Muscle layer of colon (tissue), 2 donors: ENCODE data around the gene BTNL9.
"Not testable (repeated sequence)": the region's sequence is repeated elsewhere in the genome, so short reads cannot be mapped to it uniquely, and the experiment has no call there.

Source experiments
- H3K27ac ChIP-seq: one replicate; pipeline ENCODE4 v1.7.0; 2013; ENCODE audit warnings: low read depth, mild to moderate bottlenecking, low read length, moderate library complexity
- H3K27me3 ChIP-seq, 2 donors: one replicate each; pipeline ENCODE4 v1.7.0; 2013; ENCODE audit warnings: low read length in 2 of 2, mild to moderate bottlenecking in 2 of 2; ENCODE audit not compliant: insufficient read depth in 2 of 2, control insufficient read depth in 1 of 2
- H3K36me3 ChIP-seq: one replicate; pipeline ENCODE4 v1.7.0; 2013; ENCODE audit warnings: mild to moderate bottlenecking, low read length; ENCODE audit not compliant: insufficient read depth
- H3K4me1 ChIP-seq: one replicate; pipeline ENCODE4 v1.7.0; 2013; ENCODE audit warnings: mild to moderate bottlenecking, low read length; ENCODE audit not compliant: insufficient read depth
- H3K4me3 ChIP-seq, 2 donors: one replicate each; pipeline ENCODE4 v1.7.0; 2013; ENCODE audit warnings: low read length in 2 of 2, low read depth in 1 of 2, mild to moderate bottlenecking in 1 of 2, moderate library complexity in 1 of 2
- H3K9ac ChIP-seq: one replicate; pipeline ENCODE4 v1.7.0; 2013; ENCODE audit warnings: low read length
- H3K9me3 ChIP-seq: one replicate; pipeline ENCODE4 v1.7.0; 2013; ENCODE audit warnings: mild to moderate bottlenecking, low read length
- donor health status: abdominal sarcoma.
- donor health status: Adenocarcinoma of cecum.

BTNL9 gene

DNA sequence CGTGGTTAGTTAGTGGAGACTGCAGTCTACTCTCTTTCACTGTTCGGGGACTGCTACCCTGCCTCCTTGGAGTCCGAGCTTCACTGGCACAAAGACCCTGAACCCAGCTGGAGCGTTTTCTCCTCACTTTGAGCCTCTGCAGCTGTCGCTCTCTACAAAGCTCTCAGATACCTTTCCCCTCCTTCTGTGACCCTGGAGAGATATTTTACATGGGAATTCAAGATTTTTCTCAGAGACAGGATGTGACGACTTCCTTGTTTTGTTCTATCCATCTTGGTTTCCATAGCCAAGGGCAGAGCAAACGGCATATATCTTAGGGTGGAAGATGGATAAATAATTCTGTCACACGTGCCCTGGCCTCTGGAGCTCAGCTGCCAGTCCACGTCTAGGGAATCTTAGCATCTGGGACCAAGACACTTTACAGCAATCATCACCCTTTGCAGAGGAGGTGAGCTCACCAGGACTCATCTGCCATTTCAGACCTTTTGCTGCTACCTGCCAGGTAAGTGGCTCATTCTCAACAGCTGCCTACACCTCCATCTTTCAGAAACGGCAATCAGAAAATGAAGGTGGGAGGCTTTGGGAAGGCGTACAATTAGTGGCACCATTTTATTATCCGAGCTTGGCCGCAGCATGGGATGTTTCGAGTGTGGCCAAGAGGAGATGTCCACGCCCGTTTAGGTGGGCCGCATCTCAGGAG is at the start of gene BTNL9:
BTNL9 (plus strand) TSS at position 336 of the 700 bp plus-strand sequence. CDS start 5,224 bp downstream, outside the sequence.
- Histone ChIP-seq H3K4me3 (no peak within 1 kb of the TSS), H3K9ac (no peak within 1 kb of the TSS), H3K36me3 (no peaks in the 10 kb centered on the region), H3K9me3 (no peaks in the 10 kb centered on the region), H3K27me3 (peaks cover 0 to 13% of the 10 kb centered on the region in 2 donors), H3K27ac (no peak within 1 kb of the TSS), H3K4me1 (no peaks in the 10 kb centered on the region)

GRCh38 chr5:180990882-180991242 is 49.2 kb upstream of the BTNL9 start:
- no peak overlapping the region for H3K9ac ChIP-seq
- no peak overlapping the region for H3K27ac ChIP-seq
- peaks cover 0 to 3% of the 10 kb centered on the region in 2 donors for H3K27me3 ChIP-seq
- no peaks in the 10 kb centered on the region for H3K9me3 ChIP-seq
- no peak overlapping the region for H3K4me3 ChIP-seq
- H3K4me1 ChIP-seq = no peaks in the 10 kb centered on the region
- H3K36me3 ChIP-seq = no peaks in the 10 kb centered on the region

GRCh38 chr5:181001947-181002346 is 38.1 kb upstream of the BTNL9 start:
- Histone ChIP-seq H3K4me1 (no peaks in the 10 kb centered on the region), H3K27ac (no peak overlapping the region), H3K4me3 (no peak overlapping the region), H3K9ac (no peak overlapping the region), H3K36me3 (no peaks in the 10 kb centered on the region), H3K27me3 (no peaks in the 10 kb centered on the region), H3K9me3 (no peaks in the 10 kb centered on the region)

DNA sequence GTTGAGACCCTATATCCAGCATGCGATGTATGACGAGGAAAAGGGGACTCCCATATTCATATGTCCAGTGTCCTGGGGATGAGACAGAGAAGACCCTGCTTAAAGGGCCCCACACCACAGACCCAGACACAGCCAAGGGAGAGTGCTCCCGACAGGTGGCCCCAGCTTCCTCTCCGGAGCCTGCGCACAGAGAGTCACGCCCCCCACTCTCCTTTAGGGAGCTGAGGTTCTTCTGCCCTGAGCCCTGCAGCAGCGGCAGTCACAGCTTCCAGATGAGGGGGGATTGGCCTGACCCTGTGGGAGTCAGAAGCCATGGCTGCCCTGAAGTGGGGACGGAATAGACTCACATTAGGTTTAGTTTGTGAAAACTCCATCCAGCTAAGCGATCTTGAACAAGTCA is 34.3 kb upstream of the BTNL9 start:
- H3K9me3 ChIP-seq = no peaks in the 10 kb centered on the region
- H3K9ac ChIP-seq = no peak overlapping the region
- H3K4me1 ChIP-seq = no peaks in the 10 kb centered on the region
- H3K4me3 ChIP-seq = no peak overlapping the region
- H3K27ac ChIP-seq = no peak overlapping the region
- no peaks in the 10 kb centered on the region for H3K27me3 ChIP-seq
- no peaks in the 10 kb centered on the region for H3K36me3 ChIP-seq

DNA sequence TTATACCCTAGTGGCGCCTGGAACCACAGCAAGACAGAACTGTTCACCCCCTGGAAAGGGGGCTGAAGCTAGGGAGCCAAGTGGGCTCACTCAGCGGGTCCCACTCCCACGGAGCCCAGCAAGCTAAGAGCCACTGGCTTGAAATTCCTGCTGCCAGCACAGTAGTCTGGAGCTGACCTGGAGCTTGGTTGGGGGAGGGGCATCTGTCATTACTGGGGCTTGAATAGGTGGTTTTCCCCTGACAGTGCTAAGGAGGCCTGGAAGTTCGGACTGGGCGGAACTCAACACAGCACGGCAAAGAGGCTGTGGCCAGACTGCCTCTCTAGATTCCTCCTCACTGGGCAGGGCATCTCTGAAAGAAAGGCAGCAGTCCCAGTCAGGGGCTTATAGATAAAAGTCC is 31.9 kb upstream of the BTNL9 start:
- H3K4me3 ChIP-seq = no peak overlapping the region
- no peaks in the 10 kb centered on the region for H3K4me1 ChIP-seq
- H3K9me3 ChIP-seq = no peaks in the 10 kb centered on the region
- H3K27ac ChIP-seq = no peak overlapping the region
- H3K36me3 ChIP-seq = no peaks in the 10 kb centered on the region
- H3K27me3 ChIP-seq = no peaks in the 10 kb centered on the region
- no peak overlapping the region for H3K9ac ChIP-seq

- not testable (repeated sequence) for H3K9me3 ChIP-seq, H3K4me1 ChIP-seq, H3K4me3 ChIP-seq, H3K27ac ChIP-seq, H3K9ac ChIP-seq, H3K36me3 ChIP-seq, H3K27me3 ChIP-seq
Observed at GRCh38 chr5:181010018-181010417, 30.0 kb upstream of the BTNL9 start.

GRCh38 chr5:181014654-181015053 is 25.4 kb upstream of the BTNL9 start:
- H3K4me1 ChIP-seq, H3K36me3 ChIP-seq, H3K4me3 ChIP-seq, H3K27ac ChIP-seq, H3K9me3 ChIP-seq, H3K9ac ChIP-seq, H3K27me3 ChIP-seq: not testable (repeated sequence)

DNA sequence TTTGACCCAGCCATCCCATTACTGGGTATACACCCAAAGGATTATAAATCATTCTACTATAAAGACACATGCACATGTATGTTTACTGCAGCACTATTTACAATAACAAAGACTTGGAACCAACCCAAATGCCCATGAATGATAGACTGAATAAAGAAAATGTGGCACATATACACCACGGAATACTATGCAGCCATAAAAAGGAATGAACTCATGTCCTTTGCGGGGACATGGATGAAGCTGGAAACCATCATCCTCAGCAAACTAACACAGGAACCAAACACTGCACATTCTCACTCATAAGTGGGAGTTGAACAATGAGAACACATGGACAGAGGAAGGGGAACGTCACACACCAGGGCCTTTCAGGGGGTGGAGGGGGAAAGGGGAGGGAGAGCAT is 22.6 kb upstream of the BTNL9 start:
- H3K9ac ChIP-seq, H3K36me3 ChIP-seq, H3K27ac ChIP-seq, H3K4me3 ChIP-seq, H3K9me3 ChIP-seq, H3K27me3 ChIP-seq, H3K4me1 ChIP-seq: not testable (repeated sequence)

DNA sequence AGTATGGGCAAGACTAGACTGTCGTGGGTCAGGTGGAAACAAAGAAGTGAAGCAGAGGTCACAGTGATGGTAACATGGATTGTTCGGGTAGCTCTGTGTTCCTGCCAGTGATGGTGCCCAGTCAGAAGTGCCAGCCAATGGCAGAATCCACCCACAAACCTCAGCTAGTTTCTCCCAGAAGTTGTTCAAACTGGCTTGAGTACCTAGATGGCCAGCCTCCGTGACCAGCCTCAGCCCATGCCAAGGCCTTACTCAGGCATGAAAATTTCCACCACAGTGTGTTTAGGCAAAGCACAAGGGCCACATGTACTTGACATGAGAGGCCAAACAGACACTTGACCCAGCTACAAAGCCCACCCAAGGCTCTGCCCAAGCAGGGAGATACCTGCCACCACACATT is 19.4 kb upstream of the BTNL9 start:
- no peak overlapping the region for H3K27ac ChIP-seq
- no peak overlapping the region for H3K9ac ChIP-seq
- no peaks in the 10 kb centered on the region for H3K36me3 ChIP-seq
- no peak overlapping the region for H3K4me3 ChIP-seq
- peaks cover 9% of the 10 kb centered on the region for H3K9me3 ChIP-seq
- no peaks in the 10 kb centered on the region for H3K4me1 ChIP-seq
- no peaks in the 10 kb centered on the region for H3K27me3 ChIP-seq

- peaks cover 9% of the 10 kb centered on the region for H3K9me3 ChIP-seq
- no peaks in the 10 kb centered on the region for H3K27me3 ChIP-seq
- no peak overlapping the region for H3K9ac ChIP-seq
- H3K4me1 ChIP-seq = no peaks in the 10 kb centered on the region
- H3K4me3 ChIP-seq = no peak overlapping the region
- no peak overlapping the region for H3K27ac ChIP-seq
- no peaks in the 10 kb centered on the region for H3K36me3 ChIP-seq
Observed at GRCh38 chr5:181024245-181025064, 15.6 kb upstream of the BTNL9 start.

- Histone ChIP-seq H3K9ac (no peak overlapping the region), H3K9me3 (peaks cover 6% of the 10 kb centered on the region), H3K4me3 (no peak overlapping the region), H3K27me3 (no peaks in the 10 kb centered on the region), H3K27ac (no peak overlapping the region), H3K4me1 (no peaks in the 10 kb centered on the region), H3K36me3 (no peaks in the 10 kb centered on the region)
Observed at GRCh38 chr5:181027452-181028031, 12.5 kb upstream of the BTNL9 start.
